Measurements from ENCODE around the gene NCLN. TPM values are rescaled to one million over a fixed set of nuclear protein-coding genes. Genes with fewer than 3 reads are reported as not detected.
"Not testable (repeated sequence)": the region's sequence is repeated elsewhere in the genome, so short reads cannot be mapped to it uniquely, and the experiment has no call there.

Gene NCLN
- total RNA-seq, 2 donors from 2014 or later, result 32.8 to 48.9 TPM

DNA sequence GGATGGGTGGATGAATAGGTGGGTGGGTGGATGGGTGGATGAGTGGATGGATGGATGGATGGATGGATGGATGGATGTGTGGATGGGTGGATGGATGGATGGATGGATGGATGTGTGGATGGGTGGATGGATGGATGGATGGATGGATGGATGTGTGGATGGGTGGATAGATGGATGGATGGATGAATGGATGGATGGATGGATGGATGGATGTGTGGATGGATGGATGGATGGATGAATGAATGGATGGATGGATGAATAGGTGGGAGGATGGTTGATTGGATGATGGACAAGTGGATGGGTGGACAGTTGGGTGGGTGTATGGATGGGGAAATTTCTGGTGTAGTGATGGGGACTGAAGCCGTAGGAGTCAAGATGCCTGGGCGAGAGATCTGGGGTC, 49.9 kb downstream of the NCLN start:
- intact Hi-C loops (cut with DNase I); DNase-seq; ATAC-seq: not testable (repeated sequence)

DNA sequence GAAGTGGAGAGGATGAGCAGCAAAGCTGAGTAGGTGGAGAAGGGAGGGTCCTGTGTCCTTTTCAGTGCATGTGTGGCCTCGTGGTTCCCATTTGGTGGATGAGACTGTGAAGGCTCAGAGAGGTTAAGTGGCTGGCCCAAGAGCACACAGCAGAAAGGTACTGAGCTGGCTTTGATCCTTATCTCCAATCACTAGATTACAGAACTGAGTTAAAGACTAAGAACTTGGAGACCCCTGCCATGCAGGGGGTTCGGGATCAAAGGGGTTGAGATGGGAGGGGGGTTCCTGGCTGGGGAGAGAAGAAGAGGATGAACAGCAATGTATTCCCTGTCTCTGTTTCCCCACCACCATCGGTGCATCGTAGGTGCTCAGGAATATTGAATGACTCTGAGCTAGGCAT, 50.5 kb downstream of the NCLN start:
- ATAC-seq (no peak), DNase-seq (no peak)
- intact Hi-C loops (cut with DNase I), result no loop called here

DNA sequence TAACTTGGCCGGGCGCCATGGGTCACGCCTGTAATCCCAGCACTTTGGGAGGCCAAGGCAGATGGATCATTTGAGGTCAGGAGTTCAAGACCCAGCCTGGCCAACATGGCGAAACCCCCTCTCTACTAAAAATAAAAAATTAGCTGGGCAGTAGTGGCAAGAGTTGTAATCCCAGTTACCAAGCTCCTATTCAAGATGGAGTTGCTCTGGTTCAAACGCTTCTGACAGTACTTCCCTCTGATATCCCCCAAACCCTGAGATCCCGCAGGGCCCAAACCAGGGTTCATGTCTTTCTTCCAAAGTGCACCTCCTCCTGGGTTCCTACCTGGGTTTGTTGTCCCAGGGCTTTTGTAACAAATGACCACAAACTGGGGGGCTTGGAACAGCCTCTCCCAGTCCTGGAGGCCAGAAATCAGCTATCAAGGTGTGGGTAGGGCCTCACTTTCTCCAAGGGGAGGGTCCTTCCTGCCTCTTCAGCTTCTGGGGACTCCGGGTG, 52.4 kb downstream of the NCLN start:
- ATAC-seq, result no peak
- intact Hi-C loops (cut with DNase I), result no loop called here

DNA sequence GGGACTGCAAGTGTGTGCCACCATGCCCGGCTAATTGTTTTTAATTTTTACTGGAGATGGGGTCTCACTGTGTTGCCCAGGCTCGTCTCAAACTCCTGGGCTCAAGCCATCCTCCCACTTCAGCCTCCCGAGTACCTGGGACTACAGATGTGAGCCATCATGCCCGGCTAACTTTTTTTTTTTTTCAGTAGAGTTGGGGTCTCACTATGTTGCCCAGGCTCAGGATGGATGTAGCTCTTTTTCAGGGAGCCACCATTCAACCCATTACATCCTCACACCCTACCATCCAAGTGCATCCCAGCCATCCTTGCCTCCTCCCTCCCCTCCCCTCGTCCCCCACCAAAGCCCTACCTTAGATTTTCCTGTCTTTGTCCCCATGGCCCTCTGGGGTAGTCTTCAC, 53.6 kb downstream of the NCLN start:
- DNase-seq, result no peak
- no peak for ATAC-seq
- intact Hi-C loops (cut with DNase I), result no loop called here

More for the DNA sequence above, 52.4 kb downstream of the NCLN start:
- DNase-seq, result no peak

DNA sequence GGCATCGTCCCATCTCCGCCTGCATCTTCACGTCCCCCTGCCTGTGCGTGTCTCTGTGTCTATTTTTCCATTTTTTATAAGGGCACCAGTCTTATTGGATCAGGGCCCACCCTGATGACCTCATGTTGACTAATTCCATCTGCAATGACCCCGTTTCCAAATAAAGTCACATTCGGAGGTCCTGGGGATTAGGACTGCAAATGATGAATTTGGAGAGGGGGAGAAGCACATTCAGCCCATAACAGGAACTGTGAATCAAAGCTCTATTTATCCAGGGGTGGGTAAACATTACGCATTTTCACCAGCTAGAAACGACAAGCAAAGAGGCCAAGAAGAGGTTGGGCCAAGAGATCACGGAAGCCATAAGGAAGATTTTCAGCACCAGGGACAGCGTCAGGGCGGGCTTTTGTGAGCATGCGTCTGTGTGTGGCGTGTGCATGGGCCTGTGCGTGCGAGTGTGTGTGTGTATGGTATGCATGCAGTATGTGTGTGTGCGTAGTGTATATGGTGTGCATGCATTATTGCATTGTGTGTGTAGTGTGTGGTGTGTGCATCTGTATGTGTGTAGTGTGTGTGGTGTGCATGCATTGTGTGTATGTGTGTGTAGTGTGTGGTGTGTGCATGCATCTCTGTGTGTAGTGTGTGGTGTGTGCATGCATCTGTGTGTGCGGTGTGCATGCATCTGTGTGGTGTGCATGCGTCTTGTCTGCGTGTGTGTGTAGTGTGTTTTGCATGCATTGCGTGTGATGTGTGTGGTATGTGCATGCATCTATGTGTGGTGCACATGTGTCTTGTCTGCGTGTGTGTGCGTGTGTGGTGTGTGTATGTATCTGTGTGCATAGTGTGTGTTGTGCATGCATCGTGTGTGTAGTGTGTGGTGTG, 58.3 kb downstream of the NCLN start:
- ATAC-seq, result no peak

DNA sequence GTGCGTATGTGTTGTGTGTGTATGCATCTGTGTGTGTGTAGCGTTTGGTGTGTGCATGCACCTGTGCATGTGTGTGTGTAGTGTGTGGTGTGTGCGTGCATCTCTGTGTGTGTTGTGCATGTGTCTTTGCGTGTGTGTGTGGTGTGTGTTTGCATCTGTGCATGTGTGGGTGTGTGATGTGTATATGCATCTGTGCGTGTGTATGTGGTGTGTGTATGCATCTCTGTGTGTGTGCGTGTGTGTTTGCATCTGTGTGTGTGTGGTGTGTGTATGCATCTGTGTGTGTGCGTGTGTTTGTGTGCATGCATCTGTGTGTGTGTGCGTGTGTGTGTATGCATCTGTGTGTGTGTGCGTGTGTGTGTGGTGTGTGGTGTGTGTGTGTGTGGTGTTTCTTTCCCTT, 59.3 kb downstream of the NCLN start:
- intact Hi-C loops (cut with DNase I), result no loop called here
- no peak for DNase-seq
- no peak for ATAC-seq

More for the DNA sequence above, 58.3 kb downstream of the NCLN start:
- intact Hi-C loops (cut with DNase I), result no loop called here
- peak; percentile 51 for DNase-seq

DNA sequence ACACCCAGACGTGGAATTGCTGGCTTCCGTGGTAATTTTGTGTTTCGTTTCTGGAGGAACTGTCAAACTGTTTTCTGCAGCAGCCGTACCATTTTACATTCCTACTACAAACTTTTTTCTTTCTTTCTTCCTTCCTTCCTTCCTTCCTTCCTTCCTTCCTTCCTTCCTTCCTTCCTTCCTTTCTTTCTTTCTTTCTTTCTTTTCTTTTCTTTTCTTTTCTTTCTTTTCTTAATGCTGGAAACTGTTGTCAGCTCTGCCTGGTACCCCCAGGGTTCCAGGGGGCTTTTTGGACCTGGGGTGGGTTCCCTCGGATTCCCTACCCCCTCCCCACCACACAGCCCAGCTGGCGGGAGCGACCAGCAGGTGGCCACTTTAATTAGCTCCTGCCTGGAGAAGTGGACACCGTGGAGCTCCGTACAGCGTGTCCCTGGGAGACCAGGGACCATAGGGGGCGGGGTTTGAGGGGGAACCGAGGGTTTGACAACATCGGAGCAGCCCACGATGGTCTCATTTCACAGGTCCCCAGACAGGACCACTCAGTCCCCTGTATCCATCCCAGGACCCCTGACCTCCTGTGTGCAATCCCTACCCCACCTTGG, 63.1 kb downstream of the NCLN start:
- DNase-seq, result no peak
- intact Hi-C loops (cut with DNase I), result no loop called here
- no peak for ATAC-seq

DNA sequence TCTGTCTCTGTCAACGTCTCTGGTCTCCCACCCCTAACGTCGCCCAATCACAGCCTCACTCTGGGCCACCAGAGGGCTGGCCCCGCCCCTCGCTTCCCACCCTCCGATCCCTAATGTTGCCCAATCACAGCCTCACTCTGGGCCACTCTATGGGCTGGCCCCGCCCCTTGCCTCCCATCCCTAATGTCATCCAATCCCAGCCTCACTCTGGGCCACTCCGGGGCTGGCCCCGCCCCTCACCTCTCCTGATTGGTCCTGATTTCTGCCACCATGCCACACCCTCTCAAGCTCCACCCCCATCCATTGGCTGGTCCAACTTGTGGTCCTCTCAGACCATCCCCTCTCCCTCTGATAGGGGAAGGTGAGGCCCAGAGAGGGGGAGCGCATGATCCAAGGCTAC, 63.7 kb downstream of the NCLN start:
- intact Hi-C loops (cut with DNase I), result no loop called here
- ATAC-seq (no peak), DNase-seq (no peak)

DNA sequence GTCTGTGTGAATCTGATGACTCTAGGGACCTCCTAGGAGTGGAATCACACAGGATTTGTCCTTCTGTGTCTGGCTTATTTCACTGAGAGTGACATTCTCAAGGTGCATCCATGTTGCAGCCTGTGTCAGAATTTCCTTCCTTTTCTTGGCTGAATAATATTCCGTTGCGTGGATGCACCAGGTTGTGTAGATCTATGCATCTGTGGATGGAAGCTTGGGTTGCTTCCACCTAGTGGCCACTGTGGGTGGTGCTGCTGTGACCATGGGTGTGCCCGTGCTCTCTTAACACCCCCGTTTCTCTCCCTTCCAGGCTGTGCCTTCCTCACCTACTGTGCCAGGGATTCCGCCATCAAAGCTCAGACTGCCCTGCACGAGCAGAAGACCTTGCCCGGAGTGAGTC, 64.9 kb downstream of the NCLN start:
- intact Hi-C loops (cut with DNase I), result no loop called here
- DNase-seq, result no peak
- peak in 1 of 2 donors; percentile 21 for ATAC-seq

DNA sequence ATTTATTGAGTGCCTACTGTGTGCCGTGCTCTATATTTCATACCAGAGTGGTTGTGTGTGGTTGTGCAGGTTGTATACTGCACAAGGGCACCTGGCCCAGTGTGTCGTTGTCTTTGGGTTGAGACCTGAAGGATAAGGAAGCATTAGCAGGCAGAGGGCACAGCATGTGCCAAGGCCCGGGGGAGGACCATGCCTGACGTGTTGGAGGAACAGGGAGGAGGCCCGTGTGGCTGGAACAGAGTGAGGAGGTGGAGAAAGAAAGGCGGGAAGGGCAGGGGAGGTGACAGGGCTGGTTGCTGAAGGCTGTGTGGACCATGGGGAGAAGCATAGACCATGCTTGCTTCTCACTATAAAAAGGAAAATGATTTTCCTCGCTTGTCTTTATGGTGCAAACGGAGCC, 65.5 kb downstream of the NCLN start:
- intact Hi-C loops (cut with DNase I), result no loop called here
- no peak for DNase-seq
- no peak for ATAC-seq

DNA sequence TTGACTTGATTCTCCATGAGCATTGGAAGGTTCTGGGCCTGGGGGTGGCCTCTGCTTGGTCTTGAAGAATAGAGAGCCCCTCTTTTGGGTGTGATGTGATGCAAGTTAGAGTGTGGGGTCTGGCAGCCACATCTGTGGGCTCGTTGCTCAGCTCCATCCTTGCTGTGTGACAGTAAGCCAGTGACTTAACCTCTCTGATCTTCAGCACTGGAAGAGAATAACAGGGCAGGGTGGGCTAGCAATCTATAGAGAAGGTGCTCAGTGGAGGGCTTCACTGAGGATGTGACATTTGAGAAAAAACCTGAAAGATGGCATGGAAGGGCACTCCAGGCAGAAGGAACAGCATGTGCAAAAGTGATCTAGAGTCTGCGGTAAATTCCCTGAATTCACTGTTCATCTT, 66.9 kb downstream of the NCLN start:
- no peak for ATAC-seq
- DNase-seq, result no peak
- intact Hi-C loops (cut with DNase I), result no loop called here

DNA sequence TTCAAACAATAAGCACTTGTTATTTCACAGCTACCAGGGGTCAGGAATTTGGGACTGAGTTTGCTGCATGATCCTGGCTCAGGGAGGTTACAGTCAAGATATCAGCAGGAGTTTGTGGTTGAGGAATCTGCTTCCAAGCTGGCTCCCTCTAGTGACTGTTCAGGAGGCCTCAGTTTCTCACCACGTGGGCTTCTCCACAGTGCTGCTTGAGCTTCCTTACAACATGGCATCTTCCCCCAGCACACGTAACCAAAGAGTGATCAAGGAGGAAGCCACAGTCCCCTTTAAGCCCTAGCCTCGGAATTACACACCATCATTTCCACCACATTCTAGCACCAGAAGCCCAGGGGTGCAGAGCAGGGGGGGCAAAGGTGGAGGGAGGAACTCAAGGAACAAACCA, 67.5 kb downstream of the NCLN start:
- no peak for ATAC-seq
- no peak for DNase-seq
- intact Hi-C loops (cut with DNase I), result no loop called here

DNA sequence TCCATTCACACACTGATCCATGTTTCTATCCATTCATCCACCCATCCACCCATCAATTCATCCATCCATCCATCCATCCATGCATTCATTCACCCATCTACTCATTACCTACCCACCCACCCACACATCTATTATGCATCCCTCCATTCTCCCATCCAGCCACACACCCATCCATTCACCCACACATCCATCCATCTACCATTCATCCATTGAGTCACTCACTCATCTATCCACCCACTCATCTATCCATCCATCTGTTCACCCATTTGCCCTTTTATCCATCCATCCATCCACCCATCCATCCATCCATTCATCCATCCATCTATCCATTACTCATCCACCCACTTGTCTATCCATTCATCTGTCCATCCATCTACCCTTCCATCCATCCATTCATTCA, 68.8 kb downstream of the NCLN start:
- intact Hi-C loops (cut with DNase I), result no loop called here
- DNase-seq (no peak), ATAC-seq (no peak)

DNA sequence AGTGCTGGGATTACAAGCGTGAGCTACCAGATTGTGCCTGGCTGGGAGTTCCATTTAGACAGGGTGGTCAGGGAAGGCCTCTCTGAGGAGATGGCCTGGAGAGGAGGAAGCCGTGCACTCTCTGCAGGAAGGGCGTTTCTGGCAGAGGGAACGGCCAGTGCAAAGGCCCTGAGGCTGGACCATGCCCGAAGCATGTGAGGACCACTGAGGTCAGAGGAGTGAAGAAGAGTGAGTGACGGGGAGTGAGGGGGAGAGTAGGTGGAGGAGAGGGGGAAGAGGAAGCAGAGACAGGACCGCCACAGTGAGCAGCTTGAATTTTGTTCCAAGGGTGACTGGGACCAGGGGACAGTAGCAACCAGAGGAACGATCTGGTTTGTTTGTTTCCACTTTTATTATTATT, 71.3 kb downstream of the NCLN start:
- intact Hi-C loops (cut with DNase I), result no loop called here
- DNase-seq, result no peak
- ATAC-seq, result no peak

Other genes starting within 250 kb of the NCLN start
- 1 to 10 TPM; 2.7 to 3.5 TPM for gene ZNF77, start 241.0 kb upstream of the NCLN start, total RNA-seq
- 1 to 10 TPM in 1 of 2 donors, under 1 TPM in 1; 0.65 to 1.9 TPM for gene TLE6, start 208.4 kb upstream of the NCLN start, total RNA-seq
- gene TLE2, start 156.7 kb upstream of the NCLN start, total RNA-seq, result 10 to 100 TPM; 61.0 to 66.7 TPM
- gene TLE5, start 123.4 kb upstream of the NCLN start, total RNA-seq, result 100 to 1,000 TPM; 698 to 715 TPM
- 10 to 100 TPM; 55.1 to 64.3 TPM for gene GNA11, start 91.6 kb upstream of the NCLN start, total RNA-seq
- gene GNA15, start 49.9 kb upstream of the NCLN start, total RNA-seq, result 1 to 10 TPM; 4.3 to 6.1 TPM
- gene S1PR4, start 7.2 kb upstream of the NCLN start, total RNA-seq, result 1 to 10 TPM; 1.5 to 1.6 TPM
- gene CELF5, start 38.7 kb downstream of the NCLN start, total RNA-seq, result under 1 TPM in 1 of 2 donors, not detected in 1; 0.16 TPM
- gene NFIC, start 180.7 kb downstream of the NCLN start, total RNA-seq, result 100 to 1,000 TPM; 144 to 173 TPM

All from left cardiac atrium (tissue), 4 donors.